ENCODE data around the gene GAST. TPM values are rescaled to one million over a fixed set of nuclear protein-coding genes. Genes with fewer than 3 reads are reported as not detected.
"Not testable (repeated sequence)": the region's sequence is repeated elsewhere in the genome, so short reads cannot be mapped to it uniquely, and the experiment has no call there.

Gene GAST
- total RNA-seq, 1 experiment from 2014 or later = not detected

- H3K36me3 ChIP-seq = peaks cover 60% of the 10 kb centered on the region
- H3K27me3 ChIP-seq (replicated peaks) = no peaks in the 10 kb centered on the region; the same call in 1 of the 2 replicates
- peak; percentile 62 to 77 for DNase-seq (ENCODE audit: low read depth in 1 of 2, low spot score in 2 of 2)
- peaks cover 2% of the 10 kb centered on the region; the same call in 1 of the 2 replicates for H3K9me3 ChIP-seq (replicated peaks)
- peaks cover 13% of the 10 kb centered on the region; the same call in 1 of the 2 replicates for H3K4me1 ChIP-seq (replicated peaks)
- peak overlapping the region; percentile 100 for H3K27ac ChIP-seq
- H3K4me3 ChIP-seq = peak overlapping the region; percentile 96
Observed at GRCh38 chr17:41689497-41690299, 22.4 kb upstream of the GAST start.

GRCh38 chr17:41690497-41690896 is 21.6 kb upstream of the GAST start:
- no peak for DNase-seq (ENCODE audit: low read depth in 1 of 2, low spot score in 2 of 2)
- H3K4me1 ChIP-seq (replicated peaks) = peaks cover 13% of the 10 kb centered on the region; the same call in 1 of the 2 replicates
- H3K36me3 ChIP-seq = peaks cover 68% of the 10 kb centered on the region
- H3K27me3 ChIP-seq (replicated peaks) = no peaks in the 10 kb centered on the region; the same call in 1 of the 2 replicates
- peaks cover 2% of the 10 kb centered on the region; the same call in 1 of the 2 replicates for H3K9me3 ChIP-seq (replicated peaks)
- peak overlapping the region; percentile 96 for H3K4me3 ChIP-seq
- H3K27ac ChIP-seq = no peak overlapping the region

DNA sequence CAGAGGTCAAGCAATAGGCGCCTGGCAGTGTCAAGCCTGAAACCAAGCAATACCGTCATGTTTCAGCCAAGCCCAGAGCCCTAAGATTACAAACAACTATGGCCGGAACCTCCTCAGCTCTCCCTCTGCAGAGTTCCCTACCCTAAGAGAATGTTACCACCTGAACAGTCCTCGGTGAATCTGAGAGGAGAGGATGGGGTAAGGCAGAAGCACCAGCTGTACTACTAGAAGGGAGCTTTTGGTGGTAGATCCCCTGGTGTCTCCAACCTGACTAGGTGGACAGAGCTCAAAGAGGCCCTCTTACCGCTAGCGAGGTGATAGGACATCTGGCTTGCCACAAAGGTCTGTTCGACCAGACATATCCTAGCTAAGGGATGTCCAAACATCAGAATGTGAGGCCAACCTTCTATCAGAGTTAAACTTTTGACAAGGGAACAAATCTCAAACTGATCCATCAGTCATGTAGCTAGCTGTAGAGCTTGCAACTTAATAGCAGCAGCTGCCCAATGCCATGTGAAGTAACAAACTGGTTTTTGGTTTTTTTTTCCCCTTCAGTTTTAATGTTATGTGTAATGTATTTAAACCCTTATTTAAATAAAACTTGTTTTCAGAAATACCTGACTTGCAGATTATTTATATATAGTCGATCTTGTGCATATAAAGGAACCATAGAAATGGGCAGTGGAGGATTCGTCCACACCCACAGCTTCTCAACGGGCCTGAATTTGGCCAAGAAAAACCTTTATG is 20.9 kb upstream of the GAST start:
- H3K9me3 ChIP-seq (replicated peaks) = peaks cover 2% of the 10 kb centered on the region; the same call in 1 of the 2 replicates
- DNase-seq (ENCODE audit: low read depth in 1 of 2, low spot score in 2 of 2) = no peak
- peaks cover 69% of the 10 kb centered on the region for H3K36me3 ChIP-seq
- no peak overlapping the region for H3K4me3 ChIP-seq
- H3K4me1 ChIP-seq (replicated peaks) = peaks cover 13% of the 10 kb centered on the region; the same call in 1 of the 2 replicates
- H3K27ac ChIP-seq = no peak overlapping the region
- no peaks in the 10 kb centered on the region; the same call in 1 of the 2 replicates for H3K27me3 ChIP-seq (replicated peaks)

DNA sequence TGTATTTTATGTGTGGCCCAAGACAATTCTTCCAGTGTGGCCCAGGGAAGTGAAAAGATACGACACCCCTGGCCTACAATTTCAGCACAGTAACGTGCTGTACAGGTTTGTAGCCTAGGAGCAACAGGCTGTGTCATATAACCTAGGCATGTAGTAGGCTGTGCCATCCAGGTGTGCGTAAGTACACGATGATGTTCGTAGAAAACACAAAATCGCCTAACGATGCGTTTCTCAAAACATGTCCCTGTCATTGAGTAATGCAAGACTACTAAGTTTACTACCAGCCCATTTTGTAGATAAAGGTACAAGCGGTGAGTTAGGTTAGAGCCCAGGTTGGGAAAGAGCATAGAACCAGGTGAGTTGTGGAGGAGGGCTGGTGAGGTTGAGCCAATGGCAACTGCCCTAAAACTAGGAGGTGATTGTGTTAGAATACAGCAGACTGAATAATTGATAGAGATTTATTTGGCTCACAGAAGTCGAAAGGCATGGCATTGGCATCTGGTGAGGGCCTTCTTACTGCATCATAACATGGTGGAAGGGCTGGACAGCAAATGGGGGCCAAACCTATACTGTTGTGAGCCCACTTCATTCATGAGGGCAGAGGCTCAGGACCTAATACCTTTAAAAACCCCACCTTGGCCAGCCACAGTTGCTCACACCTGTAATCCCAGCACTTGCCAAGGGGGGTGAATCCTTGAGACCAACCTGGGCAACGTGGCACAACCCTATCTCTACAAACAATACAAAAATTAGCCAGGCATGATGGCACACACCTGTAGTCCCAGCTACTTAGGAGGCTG is 19.2 kb upstream of the GAST start:
- DNase-seq (ENCODE audit: low read depth in 1 of 2, low spot score in 2 of 2) = no peak
- Histone ChIP-seq H3K4me1 (replicated peaks) (peaks cover 9% of the 10 kb centered on the region; the same call in 1 of the 2 replicates), H3K4me3 (no peak overlapping the region), H3K9me3 (replicated peaks) (peaks cover 2% of the 10 kb centered on the region; the same call in 1 of the 2 replicates), H3K36me3 (peaks cover 69% of the 10 kb centered on the region), H3K27ac (no peak overlapping the region), H3K27me3 (replicated peaks) (no peaks in the 10 kb centered on the region; the same call in 1 of the 2 replicates)

DNA sequence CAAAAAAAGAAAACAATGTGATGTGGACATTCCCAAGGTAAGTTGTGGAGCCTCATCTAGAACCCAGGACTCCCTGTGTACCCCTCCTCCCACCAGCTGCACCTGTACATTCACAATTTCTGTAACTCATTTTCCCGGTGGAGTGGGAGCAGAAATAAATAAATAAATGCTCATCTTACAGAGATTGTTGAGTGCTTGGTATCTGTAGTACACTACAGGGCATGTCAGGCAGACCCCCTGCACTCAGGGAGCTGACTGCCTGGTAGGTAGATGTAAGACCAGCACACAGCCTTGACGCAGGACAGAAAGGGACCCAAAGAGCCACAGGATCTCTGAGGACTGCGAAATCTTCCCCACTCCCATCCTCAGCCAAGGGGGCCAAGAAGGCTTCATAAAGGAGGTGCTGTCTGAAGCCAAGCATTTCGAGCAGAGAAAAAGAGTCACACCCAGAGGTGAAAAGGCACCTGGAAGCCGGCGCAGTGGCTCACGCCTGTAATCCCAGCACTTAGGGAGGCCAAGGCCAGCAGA is 16.9 kb upstream of the GAST start:
- Histone ChIP-seq H3K4me1 (replicated peaks) (peaks cover 6% of the 10 kb centered on the region; the same call in 1 of the 2 replicates), H3K27ac (no peak overlapping the region), H3K4me3 (no peak overlapping the region), H3K9me3 (replicated peaks) (no peaks in the 10 kb centered on the region; the same call in 1 of the 2 replicates), H3K36me3 (peaks cover 53% of the 10 kb centered on the region), H3K27me3 (replicated peaks) (no peaks in the 10 kb centered on the region; the same call in 1 of the 2 replicates)
- DNase-seq (ENCODE audit: low read depth in 1 of 2, low spot score in 2 of 2) = peak in 1 of 2 experiments; percentile 32

DNA sequence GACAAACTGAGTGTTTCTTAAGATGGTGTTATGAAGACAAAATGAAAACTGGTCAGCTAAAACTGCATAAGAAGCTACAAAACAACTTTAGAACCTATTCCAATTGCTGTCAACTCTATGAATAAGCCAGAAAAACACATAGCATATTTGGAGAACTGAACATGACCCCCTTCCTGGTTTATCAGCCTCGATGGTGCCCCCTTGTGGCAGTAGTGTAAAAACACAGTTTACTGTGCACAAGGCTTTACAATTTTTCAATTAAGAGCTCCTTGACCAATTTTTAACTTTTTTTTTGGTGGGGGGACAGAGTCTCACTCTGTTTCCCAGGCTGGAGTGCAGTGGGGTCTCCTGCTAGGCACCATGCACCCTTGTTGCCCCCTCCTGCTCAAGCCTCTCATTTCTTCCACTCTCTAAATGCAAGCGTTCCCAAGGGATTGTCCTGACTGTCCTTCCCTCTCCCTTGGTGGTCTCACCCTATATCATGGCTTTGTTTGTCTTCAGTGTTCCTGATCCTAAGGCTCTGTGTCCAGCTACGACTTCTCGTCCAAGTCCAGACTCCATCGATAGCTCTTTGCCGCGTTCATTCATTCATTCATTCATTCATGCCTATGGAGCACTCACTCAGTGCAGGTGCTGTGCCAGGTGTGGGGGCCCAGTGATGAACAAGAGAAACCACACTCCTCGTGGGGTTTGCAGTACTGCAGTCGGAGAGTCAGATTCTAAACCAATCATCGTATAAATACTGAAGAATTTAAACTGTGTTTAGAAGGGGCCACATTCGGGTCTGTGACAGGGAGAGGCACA is 16.0 kb upstream of the GAST start:
- Histone ChIP-seq H3K27ac (no peak overlapping the region), H3K4me1 (replicated peaks) (no peaks in the 10 kb centered on the region), H3K9me3 (replicated peaks) (no peaks in the 10 kb centered on the region; the same call in 1 of the 2 replicates), H3K27me3 (replicated peaks) (no peaks in the 10 kb centered on the region; the same call in 1 of the 2 replicates), H3K36me3 (peaks cover 44% of the 10 kb centered on the region), H3K4me3 (no peak overlapping the region)
- DNase-seq (ENCODE audit: low read depth in 1 of 2, low spot score in 2 of 2) = peak; percentile 48 to 78

DNA sequence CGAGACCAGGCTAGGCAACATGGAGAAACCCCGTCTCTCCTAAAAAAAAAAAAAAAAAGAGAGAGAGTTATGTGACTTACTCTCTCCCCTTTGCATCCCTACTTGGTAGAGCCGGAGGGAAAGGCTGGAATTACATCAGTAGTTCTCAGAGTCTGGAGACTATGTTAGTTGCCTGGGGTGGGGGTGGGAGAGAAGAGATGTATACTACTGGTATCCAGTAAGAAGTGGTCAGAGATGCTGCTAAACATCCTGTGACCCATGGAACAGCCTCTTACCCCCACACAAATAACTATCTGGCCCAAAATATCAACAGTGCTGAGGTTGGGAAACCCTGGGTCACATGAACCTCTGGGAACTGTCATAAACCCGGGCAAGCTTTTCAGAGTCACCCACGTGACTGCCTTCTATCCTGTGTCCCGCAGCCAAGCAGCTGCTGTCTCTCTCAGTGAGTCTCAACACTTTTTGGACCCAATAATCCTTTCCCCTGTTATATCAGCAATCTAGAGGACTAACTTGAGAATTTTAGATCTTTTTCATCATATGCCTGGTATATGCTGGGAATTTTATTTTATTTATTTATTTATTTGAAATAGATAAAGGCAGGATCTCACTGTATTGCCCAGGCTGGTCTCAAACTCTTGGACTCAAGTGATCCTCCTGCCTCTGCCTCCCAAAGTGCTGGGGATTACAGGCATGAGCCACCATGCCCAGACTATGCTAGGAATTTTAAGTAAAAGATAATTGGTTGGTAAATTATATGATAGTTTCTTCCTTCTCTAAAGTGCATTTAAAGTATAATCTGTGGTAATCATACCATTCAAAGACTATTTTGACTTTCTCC is 14.8 kb upstream of the GAST start:
- no peaks in the 10 kb centered on the region; the same call in 1 of the 2 replicates for H3K27me3 ChIP-seq (replicated peaks)
- no peak overlapping the region for H3K27ac ChIP-seq
- H3K36me3 ChIP-seq = peaks cover 32% of the 10 kb centered on the region
- H3K9me3 ChIP-seq (replicated peaks) = no peaks in the 10 kb centered on the region; the same call in 1 of the 2 replicates
- no peaks in the 10 kb centered on the region for H3K4me1 ChIP-seq (replicated peaks)
- no peak for DNase-seq (ENCODE audit: low read depth in 1 of 2, low spot score in 2 of 2)
- no peak overlapping the region for H3K4me3 ChIP-seq

GRCh38 chr17:41700843-41701242 is 11.3 kb upstream of the GAST start:
- H3K4me1 ChIP-seq (replicated peaks); H3K36me3 ChIP-seq; H3K27ac ChIP-seq; DNase-seq (ENCODE audit: low read depth in 1 of 2, low spot score in 2 of 2); H3K9me3 ChIP-seq (replicated peaks); H3K27me3 ChIP-seq (replicated peaks); H3K4me3 ChIP-seq: not testable (repeated sequence)

GRCh38 chr17:41702712-41703111 is 9.4 kb upstream of the GAST start:
- H3K4me3 ChIP-seq = no peak overlapping the region
- H3K27me3 ChIP-seq (replicated peaks) = no peaks in the 10 kb centered on the region
- no peaks in the 10 kb centered on the region for H3K9me3 ChIP-seq (replicated peaks)
- H3K36me3 ChIP-seq = no peaks in the 10 kb centered on the region
- no peak overlapping the region for H3K27ac ChIP-seq
- peaks cover 5% of the 10 kb centered on the region; the same call in 1 of the 2 replicates for H3K4me1 ChIP-seq (replicated peaks)
- no peak for DNase-seq (ENCODE audit: low read depth in 1 of 2, low spot score in 2 of 2)

DNA sequence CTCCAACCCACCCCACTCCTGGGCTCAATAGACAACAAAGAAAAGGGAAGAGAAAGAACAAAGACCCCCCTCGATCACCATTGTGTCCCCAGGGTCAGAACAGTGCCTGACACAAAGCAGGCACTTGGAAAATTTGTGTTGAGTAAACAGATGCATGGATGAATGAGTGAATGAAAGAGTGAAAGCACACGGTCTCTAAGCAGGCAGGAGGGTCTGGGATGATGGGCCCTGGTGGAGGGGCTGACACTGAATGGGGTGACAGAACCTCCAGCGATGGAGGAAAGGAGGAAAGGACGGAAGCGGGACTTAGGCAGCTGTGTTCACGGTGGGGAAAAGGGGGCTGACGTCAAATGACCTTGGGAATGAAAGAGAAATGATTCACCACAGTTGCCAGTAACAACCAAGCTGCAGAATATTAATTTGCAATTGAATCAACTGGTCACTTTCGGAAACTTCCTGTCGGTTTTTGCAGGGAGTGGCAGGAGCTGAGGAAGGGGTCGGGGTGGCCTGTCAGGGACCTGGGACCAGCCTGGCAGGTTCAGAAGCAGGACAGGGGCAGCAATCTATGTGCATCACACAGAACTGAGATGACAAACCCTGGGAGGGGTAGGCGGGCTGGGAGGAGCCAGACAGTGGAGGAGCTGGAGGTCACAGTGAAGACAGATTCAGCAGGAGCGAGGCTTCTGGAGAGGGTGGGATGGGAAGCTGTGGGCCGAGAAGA is 6.7 kb upstream of the GAST start:
- Histone ChIP-seq H3K4me3 (no peak overlapping the region), H3K27me3 (replicated peaks) (no peaks in the 10 kb centered on the region), H3K27ac (no peak overlapping the region), H3K36me3 (no peaks in the 10 kb centered on the region), H3K9me3 (replicated peaks) (no peaks in the 10 kb centered on the region), H3K4me1 (replicated peaks) (peaks cover 5% of the 10 kb centered on the region; the same call in 1 of the 2 replicates)
- DNase-seq (ENCODE audit: low read depth in 1 of 2, low spot score in 2 of 2) = no peak
